H54 (cell line): ENCODE data around the gene ATP2B1.
A peak's percentile ranks its signal among the peaks of the same experiment; 100 is the strongest.

Experiments
- DNase-seq: peaks from one replicate; pipeline ENCODE4 v3.0.0; 2011; ENCODE audit warnings: low spot score, mixed read lengths; ENCODE audit not compliant: insufficient read length
- FAIRE-seq: peaks from 3 replicates; lab custom pipeline; 2011; peaks lifted over from hg19 to GRCh38; lab: Jason Lieb, UNC
- POLR2A ChIP-seq: IDR thresholded peaks from 2 replicates; pipeline ENCODE4 v1.6.1; 2011; ENCODE audit warnings: low read depth, mild to moderate bottlenecking, low read length

The ATP2B1 gene

GRCh38 chr12:89693639-89694202 lies 14.9 kb downstream of the ATP2B1 start:
- TF ChIP-seq POLR2A, result no peak
- DNase-seq, result no peak
- no peak for FAIRE-seq

DNA sequence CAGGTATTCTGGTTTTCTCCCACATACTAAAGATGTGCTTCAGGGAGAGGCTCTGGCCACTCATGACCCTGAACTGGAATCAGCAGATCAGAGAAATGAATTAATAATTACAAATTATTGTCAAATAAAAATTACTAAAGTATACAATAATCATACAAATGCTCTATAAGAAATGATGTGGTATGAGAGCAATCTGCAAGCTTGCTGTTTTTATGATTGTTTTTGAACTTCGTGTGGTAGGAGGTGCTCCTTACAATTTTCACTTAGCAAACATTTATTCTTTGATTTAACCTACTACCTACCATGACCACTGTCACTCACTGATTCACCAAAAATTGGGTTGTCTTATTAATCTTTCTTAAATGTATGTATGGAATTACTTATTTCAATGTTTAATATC lies 16.2 kb downstream of the ATP2B1 start:
- TF ChIP-seq POLR2A, result no peak
- no peak for FAIRE-seq

GRCh38 chr12:89691659-89692058 lies 17.0 kb downstream of the ATP2B1 start:
- DNase-seq (no peak), FAIRE-seq (no peak)
- no peak for TF ChIP-seq POLR2A

More for the DNA sequence above, 16.2 kb downstream of the ATP2B1 start:
- no peak for DNase-seq

- peak; percentile 43 for FAIRE-seq
- no peak for DNase-seq
- no peak for TF ChIP-seq POLR2A
Measured at GRCh38 chr12:89690925-89691324, 17.7 kb downstream of the ATP2B1 start.

GRCh38 chr12:89689306-89689705 lies 19.3 kb downstream of the ATP2B1 start:
- DNase-seq (no peak), FAIRE-seq (no peak)
- TF ChIP-seq POLR2A, result no peak

- FAIRE-seq (no peak), DNase-seq (no peak)
- TF ChIP-seq POLR2A, result no peak
Measured at GRCh38 chr12:89686311-89686710, 22.3 kb downstream of the ATP2B1 start.

DNA sequence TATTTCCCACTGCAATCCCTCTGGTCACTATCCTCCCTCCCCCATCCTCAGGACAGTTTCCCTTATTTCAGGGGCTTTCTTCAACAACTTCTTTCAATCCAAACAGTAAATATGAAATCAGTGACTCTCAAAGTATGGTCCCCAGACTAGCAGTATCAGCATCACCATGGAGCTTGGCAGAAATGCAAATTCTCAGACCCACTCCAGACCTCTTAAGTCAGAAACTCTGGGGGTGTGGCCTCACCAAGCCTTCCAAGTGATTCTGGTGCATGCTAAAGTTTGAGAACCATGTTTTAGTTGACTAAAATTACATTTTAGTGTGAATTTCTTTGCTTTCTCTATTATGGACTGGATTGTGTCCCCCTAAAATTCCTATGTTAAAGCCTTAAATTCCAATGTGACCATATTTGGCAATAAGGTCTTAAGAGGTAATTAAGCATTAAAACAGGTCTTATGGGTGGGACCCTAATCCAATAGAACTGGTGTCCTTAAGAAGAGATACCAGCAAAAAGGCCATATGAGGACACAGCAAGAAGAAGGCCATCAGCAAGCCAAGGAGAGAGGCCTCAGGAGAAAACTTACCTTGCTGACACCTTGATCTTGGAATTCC lies 23.2 kb downstream of the ATP2B1 start:
- FAIRE-seq (peak; percentile 36), DNase-seq (no peak)
- no peak for TF ChIP-seq POLR2A

DNA sequence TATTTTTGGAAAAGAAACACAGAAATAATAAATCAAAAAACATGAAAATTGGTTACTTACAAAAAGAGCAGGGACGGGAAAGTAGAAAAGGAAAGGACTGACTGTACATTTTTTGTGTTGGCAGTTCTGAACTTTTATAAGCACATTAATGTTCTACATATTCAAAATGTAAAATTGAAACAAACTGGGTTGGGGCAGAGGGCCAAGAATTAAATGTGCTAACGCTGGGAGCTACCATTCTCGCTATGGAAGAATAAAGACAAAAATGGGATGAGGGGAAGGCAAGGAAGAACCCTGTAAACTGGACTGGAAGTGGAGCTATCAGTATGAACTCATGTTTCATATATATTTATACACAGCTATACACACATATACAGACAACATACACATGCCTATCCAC lies 24.5 kb downstream of the ATP2B1 start:
- DNase-seq (no peak), FAIRE-seq (no peak)
- TF ChIP-seq POLR2A, result no peak

GRCh38 chr12:89682284-89682683 lies 26.4 kb downstream of the ATP2B1 start:
- DNase-seq, result no peak
- no peak for TF ChIP-seq POLR2A
- FAIRE-seq, result peak; percentile 53

- DNase-seq (no peak), FAIRE-seq (no peak)
- TF ChIP-seq POLR2A, result no peak
Measured at GRCh38 chr12:89680409-89680808, 28.2 kb downstream of the ATP2B1 start.

GRCh38 chr12:89679631-89680030 lies 29.0 kb downstream of the ATP2B1 start:
- no peak for FAIRE-seq

GRCh38 chr12:89678225-89678624 lies 30.4 kb downstream of the ATP2B1 start:
- FAIRE-seq, result no peak
- no peak for DNase-seq
- no peak for TF ChIP-seq POLR2A

More at GRCh38 chr12:89679631-89680030, 29.0 kb downstream of the ATP2B1 start:
- DNase-seq, result no peak
- no peak for TF ChIP-seq POLR2A

DNA sequence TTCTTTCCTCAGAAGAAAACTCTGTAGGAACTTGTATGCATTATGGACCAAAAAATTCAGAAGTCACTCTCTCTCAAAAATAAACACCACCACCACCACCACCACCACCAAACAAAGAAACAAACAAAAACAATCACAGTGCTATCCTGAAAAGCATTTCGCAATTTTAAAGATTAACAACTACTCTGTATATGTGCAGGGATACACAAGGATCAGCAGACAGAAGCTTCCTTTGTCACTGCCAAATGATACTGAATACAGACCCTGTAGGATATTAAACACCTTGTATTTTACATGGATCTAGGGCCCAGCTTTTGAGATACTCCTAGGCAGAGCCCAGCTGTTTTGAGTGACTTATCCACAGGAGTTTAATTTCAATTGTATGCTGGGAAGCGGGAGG lies 31.7 kb downstream of the ATP2B1 start:
- TF ChIP-seq POLR2A, result no peak
- no peak for DNase-seq
- no peak for FAIRE-seq

DNA sequence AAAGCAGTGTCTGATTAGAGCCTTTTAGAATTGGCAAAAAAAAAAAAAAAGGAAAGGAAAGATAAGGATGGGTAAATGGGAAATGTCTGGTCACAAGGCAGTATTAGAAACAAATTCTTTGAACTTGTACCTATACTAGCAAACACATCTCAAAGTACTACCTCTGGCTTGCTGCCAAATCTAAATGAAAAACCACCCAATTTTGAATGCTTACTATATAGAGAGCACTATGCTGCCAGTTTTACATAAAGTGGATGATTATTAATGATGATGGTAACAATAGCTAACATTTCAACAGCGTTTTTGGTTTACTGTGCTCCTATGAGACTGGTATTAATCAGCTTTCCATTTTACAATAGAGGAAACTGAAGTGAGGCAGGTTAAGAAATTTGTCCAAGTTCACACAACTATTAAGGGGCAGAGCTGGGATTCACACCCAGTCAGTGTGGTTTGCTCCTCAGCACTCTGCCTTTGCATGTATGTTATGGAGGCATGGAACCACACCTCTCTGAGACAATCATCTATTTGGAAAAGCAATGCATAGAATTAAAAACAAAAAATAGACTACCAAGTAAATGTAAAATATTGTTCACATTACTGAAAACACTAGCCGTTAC lies 34.2 kb downstream of the ATP2B1 start:
- DNase-seq (no peak), FAIRE-seq (peak; percentile 58)
- TF ChIP-seq POLR2A, result no peak

DNA sequence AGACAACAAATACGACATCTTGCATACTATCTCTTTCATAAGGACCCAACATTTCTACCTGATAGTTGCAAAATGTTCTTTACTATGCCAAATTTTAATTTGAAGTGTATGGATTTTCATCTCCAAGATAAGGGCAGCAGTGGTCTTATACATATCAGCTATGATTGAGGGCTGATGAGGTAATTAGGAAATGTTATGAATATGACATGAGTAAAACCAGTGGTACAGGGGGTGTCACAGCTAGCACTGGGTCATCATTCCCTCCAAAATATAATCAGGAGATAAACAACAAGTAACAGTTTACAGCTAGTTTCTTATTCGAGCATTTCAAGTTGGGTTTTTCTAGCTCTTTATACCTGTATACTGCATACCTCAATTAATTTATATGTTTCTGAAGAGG lies 35.0 kb downstream of the ATP2B1 start:
- no peak for FAIRE-seq
- no peak for TF ChIP-seq POLR2A
- DNase-seq, result no peak
